Stimulated activated naive CD8-positive, alpha-beta T cell treated with anti-CD3 and anti-CD28 coated beads, Interleukin-15, Interleukin-2, amounts not matched to agents 100 ng/mL and 50 ng/mL, for 24 hours (primary cell): ENCODE data around the gene ACTL7B.
A peak's percentile ranks its signal among the peaks of the same experiment; 100 is the strongest.
"Not testable (repeated sequence)": the region's sequence is repeated elsewhere in the genome, so short reads cannot be mapped to it uniquely, and the experiment has no call there.

Source experiments
- H3K27ac Mint-ChIP-seq: one replicate; pipeline ENCODE4 v1.8.0; 2021; ENCODE audit warnings: mild to moderate bottlenecking, mixed read lengths
- H3K27me3 Mint-ChIP-seq: one replicate; pipeline ENCODE4 v1.8.0; 2021; ENCODE audit warnings: mixed read lengths
- H3K36me3 Mint-ChIP-seq: one replicate; pipeline ENCODE4 v1.8.0; 2021; ENCODE audit warnings: low read depth, mixed read lengths
- H3K4me1 Mint-ChIP-seq: one replicate; pipeline ENCODE4 v1.8.0; 2021; ENCODE audit warnings: low read depth, mixed read lengths
- H3K4me3 Mint-ChIP-seq: one replicate; pipeline ENCODE4 v1.8.0; 2021; ENCODE audit warnings: mild to moderate bottlenecking, mixed read lengths
- H3K9me3 Mint-ChIP-seq: one replicate; pipeline ENCODE4 v1.8.0; 2021; ENCODE audit warnings: mixed read lengths

The ACTL7B gene

DNA sequence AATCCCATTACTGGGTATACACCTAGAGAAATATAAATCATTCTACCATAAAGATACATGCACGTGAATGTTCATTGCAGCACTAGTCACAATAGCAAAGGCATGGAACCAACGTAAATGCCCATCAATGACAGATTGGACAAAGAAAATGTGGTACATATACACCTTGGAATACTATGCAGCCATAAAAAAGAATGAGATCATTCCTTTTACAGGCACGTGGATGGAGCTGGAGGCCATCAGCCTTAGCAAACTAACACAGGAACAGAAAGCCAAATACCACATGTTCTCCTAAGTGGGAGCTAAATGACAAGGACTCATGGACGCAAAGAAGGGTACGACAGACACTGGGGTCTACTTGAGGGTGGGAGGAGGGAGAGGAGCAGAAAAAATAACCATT lies 16.2 kb downstream of the ACTL7B start:
- not testable (repeated sequence) for H3K9me3 Mint-ChIP-seq, H3K27me3 Mint-ChIP-seq, H3K27ac Mint-ChIP-seq, H3K4me3 Mint-ChIP-seq, H3K36me3 Mint-ChIP-seq
- H3K4me1 Mint-ChIP-seq = peaks cover 28% of the 10 kb centered on the region

DNA sequence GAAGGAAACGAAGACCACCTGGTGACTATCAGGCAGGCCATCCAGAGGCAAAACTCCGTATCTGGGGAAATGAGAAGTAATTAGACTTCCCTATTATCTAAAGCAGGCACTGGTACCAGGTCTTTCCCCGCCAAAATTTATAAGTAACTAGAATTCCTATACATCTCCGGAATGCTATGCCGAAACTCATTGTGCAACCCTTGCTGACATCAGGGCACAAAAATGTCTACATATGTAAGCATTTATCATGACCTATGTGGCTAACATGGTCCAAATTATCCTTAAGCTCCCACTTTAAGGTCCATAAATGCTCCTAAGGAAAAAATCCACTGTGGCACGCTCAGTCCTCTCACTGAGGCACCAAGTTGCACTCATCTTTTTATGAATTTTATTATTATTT lies 17.8 kb downstream of the ACTL7B start:
- Mint-ChIP-seq H3K4me3 (no peak overlapping the region), H3K27ac (no peak overlapping the region)

DNA sequence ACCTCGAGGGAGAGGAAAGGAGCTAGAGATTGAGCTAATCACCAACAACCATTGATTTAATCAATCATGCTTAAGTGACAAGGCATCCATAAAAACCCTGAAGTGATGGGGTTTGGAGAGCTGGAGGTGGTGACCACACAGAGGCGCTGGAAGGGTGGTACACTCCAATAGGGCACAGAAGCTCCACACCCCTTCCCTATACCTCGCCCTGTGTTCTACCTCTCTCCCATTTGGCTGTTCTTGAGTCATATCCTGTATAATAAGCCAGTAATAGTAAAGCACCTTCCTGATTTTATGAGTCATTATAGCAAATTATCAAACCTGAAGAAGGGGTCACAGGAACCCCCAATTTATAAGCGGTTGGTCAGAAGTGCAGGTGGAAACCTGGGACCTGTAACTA lies 18.3 kb downstream of the ACTL7B start:
- Mint-ChIP-seq H3K4me1 (peaks cover 16% of the 10 kb centered on the region), H3K4me3 (no peak overlapping the region), H3K36me3 (no peaks in the 10 kb centered on the region), H3K9me3 (no peaks in the 10 kb centered on the region), H3K27me3 (no peaks in the 10 kb centered on the region), H3K27ac (no peak overlapping the region)

More for the DNA sequence above, 17.8 kb downstream of the ACTL7B start:
- Mint-ChIP-seq H3K9me3 (no peaks in the 10 kb centered on the region), H3K36me3 (no peaks in the 10 kb centered on the region), H3K27me3 (no peaks in the 10 kb centered on the region), H3K4me1 (peaks cover 21% of the 10 kb centered on the region)

DNA sequence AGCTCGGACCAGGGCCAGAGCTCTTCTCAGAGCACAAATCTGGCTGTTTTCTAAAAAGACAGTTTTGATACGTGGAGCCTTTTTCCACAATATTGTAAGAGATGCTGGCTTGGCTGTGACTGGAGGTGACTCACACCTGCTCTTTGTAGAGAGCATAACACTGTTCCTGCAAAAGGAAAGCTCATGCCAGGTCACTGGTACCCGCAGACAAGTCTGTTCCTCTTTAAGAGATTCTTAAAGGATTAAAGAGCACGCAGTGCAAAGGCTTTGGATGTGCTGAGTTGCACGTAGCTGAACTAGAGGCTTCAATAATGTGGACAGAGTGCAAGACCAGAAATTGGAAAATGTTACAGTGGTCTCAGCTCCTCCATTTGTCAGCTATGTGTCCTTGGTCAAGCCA lies 19.0 kb downstream of the ACTL7B start:
- Mint-ChIP-seq H3K27me3 (no peaks in the 10 kb centered on the region), H3K4me1 (peaks cover 11% of the 10 kb centered on the region), H3K36me3 (no peaks in the 10 kb centered on the region), H3K4me3 (no peak overlapping the region), H3K9me3 (no peaks in the 10 kb centered on the region), H3K27ac (no peak overlapping the region)

DNA sequence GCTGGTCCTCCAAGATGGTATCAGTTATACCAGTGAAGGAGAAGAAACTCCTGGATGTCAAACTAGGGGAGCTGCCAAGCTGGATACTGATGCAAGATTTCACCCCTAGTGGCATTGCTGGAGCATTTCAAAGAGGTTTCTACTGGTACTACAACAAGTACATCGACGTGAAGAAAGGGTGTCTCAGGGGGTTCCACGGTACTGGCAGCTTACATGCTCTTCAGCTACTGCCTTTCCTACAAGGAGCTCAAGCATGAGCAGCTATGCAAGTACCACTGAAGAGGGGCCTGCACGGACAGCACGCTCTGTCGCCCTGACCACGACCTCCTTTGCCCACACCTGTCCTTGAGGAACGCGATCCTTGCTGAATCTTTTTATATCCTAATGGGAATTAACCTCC lies 19.5 kb downstream of the ACTL7B start:
- Mint-ChIP-seq H3K27me3 (no peaks in the 10 kb centered on the region), H3K4me1 (peaks cover 11% of the 10 kb centered on the region), H3K4me3 (no peak overlapping the region)

DNA sequence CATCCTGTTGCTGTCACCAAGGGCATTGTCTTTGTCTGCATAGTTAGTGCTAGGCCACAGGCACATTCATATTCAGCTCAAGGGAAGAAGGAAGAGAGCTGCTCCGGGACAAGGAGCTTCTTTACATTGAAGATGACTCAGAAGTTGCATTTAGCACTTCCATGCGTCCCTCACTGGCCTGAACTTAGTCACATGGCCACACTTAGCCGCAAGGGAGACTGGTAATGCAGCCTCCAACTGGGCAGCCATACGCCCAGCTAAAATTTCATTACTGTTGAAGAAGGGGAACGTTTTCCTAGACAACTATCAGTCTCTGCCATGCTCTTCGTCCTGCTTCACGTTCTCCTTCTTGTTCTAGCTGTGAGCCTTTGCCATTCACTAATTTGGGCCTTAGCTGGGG lies 20.0 kb downstream of the ACTL7B start:
- H3K4me1 Mint-ChIP-seq = peaks cover 11% of the 10 kb centered on the region
- no peaks in the 10 kb centered on the region for H3K36me3 Mint-ChIP-seq
- H3K4me3 Mint-ChIP-seq = no peak overlapping the region
- H3K27me3 Mint-ChIP-seq = no peaks in the 10 kb centered on the region
- no peaks in the 10 kb centered on the region for H3K9me3 Mint-ChIP-seq
- no peak overlapping the region for H3K27ac Mint-ChIP-seq

More for the DNA sequence above, 19.5 kb downstream of the ACTL7B start:
- Mint-ChIP-seq H3K9me3 (no peaks in the 10 kb centered on the region), H3K27ac (no peak overlapping the region), H3K36me3 (no peaks in the 10 kb centered on the region)

DNA sequence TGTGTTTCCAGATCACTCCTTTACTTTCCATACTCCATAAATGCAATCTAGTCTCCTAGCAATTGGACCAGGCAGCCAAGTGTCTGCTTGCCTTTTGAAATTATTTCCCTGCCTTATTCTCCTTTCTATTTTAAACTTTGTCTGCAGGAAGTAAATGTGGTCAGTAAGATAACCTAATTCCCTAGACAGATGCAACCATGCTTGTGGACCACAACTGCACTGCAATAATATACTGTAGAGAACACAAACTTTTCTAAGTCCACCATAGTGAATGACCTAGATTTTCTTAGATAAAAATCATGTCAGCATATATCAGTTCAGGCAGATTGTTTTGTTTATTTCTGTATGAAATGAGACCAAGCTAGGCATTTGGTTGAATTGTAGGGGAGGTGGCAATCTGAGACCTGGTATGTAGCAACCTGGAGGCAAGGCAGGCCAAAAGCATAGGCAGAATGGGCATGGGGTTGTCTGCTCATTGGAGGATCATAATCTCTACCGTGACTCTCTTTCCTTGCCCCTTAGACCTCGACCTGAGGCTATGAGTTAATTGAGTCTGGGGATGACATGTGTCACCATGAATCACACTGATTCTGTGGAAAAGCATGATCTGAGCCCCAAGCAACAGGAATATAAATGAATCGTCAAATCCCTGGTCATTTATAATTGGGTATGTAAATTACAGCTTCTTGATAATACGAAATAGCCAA lies 20.7 kb downstream of the ACTL7B start:
- H3K4me3 Mint-ChIP-seq = no peak overlapping the region
- H3K4me1 Mint-ChIP-seq = peaks cover 11% of the 10 kb centered on the region
- H3K27me3 Mint-ChIP-seq = no peaks in the 10 kb centered on the region
- H3K36me3 Mint-ChIP-seq = no peaks in the 10 kb centered on the region
- no peaks in the 10 kb centered on the region for H3K9me3 Mint-ChIP-seq
- H3K27ac Mint-ChIP-seq = no peak overlapping the region

DNA sequence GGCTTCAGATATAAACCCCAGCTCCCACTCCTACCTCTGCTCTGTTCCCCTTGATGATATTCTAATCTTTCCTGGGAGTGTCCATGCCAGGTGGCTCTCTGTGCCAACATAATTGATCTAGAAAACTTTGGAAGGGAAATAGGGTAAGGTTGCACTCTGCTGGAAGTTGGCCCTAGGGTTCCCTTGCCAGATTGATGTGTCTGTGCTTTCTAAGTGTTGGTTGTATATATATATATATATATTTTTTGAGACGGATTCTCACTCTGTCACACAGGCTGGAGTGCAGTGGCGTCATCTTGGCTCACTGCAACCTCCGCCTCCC lies 23.6 kb downstream of the ACTL7B start:
- Mint-ChIP-seq H3K27ac (no peak overlapping the region), H3K27me3 (peaks cover 3% of the 10 kb centered on the region), H3K36me3 (no peaks in the 10 kb centered on the region), H3K9me3 (no peaks in the 10 kb centered on the region), H3K4me3 (no peak overlapping the region), H3K4me1 (peaks cover 11% of the 10 kb centered on the region)

DNA sequence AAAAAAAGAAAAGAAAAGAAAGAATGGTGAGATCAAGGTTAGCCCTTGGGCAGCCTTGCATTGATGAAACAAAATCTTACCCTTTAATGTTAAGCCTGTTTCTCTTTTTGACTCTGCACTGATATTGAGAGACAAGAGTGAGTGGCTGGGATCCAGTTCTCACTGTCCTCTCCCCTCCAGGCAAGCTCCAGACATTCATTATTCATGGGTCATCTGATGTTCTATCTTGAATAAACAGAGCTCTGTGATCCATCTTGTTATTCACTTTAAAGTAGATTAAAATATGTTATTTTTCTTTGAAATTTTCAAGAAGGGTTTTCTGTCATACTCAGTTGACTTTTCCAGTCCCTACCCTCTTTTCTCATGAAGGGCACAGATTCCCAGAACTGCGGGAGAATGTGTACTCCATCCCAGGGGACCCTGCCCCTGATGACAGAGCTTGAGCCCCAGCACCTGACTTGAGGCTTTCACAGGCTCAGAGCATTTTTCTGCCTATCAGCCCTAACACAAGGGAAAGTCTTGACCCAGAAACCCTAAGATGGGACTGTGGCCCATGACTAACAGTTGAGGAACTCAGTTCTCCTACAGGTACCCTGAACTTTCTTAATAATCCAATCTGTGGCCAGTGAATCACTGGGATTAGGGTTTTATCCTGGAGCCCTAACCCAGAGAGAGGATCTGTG lies 24.1 kb downstream of the ACTL7B start:
- peaks cover 4% of the 10 kb centered on the region for H3K27me3 Mint-ChIP-seq
- no peaks in the 10 kb centered on the region for H3K9me3 Mint-ChIP-seq
- H3K4me1 Mint-ChIP-seq = peaks cover 11% of the 10 kb centered on the region
- H3K4me3 Mint-ChIP-seq = no peak overlapping the region
- H3K36me3 Mint-ChIP-seq = no peaks in the 10 kb centered on the region
- no peak overlapping the region for H3K27ac Mint-ChIP-seq

DNA sequence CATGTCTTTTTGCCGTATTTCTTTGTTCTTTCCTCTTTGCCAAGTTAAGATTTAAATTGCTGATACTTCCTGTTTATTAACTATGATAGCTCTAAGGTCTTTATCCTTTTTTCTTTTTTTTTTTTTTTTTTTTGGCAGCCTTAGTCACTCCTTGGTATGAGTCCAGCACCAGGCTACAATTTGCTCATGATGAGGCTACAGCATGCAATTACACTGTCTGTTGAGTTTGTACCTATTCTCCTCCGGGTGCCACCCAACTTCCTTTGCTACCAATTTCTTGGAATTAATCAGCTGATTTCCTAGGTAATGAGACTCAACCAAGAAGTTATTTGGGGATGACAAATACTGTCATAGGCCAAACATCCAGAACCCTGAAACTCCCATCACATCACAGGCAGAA lies 25.5 kb downstream of the ACTL7B start:
- Mint-ChIP-seq H3K27ac (no peak overlapping the region), H3K36me3 (no peaks in the 10 kb centered on the region), H3K4me1 (peaks cover 6% of the 10 kb centered on the region), H3K9me3 (no peaks in the 10 kb centered on the region), H3K27me3 (peaks cover 14% of the 10 kb centered on the region), H3K4me3 (no peak overlapping the region)

DNA sequence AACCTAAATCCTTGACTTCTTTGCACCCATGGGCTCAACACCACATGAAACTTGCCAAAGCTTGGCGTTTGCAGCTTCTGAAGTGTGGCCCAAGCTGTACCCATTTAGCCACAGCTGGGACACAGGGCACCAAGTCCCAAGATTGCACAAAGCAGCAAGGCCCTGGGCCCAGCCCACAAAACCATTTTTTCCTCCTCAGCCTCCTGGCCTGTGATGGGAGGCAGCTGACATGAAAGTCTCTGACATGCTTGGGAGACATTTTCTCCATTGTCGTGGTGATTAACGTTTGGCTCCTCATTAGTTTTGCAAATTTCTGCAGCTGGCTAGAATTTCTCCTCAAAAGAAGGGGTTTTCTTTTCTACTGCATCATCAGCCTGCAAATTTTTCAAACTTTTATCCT lies 32.0 kb downstream of the ACTL7B start:
- H3K4me3 Mint-ChIP-seq = no peak overlapping the region
- H3K27me3 Mint-ChIP-seq = peaks cover 21% of the 10 kb centered on the region
- H3K9me3 Mint-ChIP-seq = peaks cover 27% of the 10 kb centered on the region
- H3K27ac Mint-ChIP-seq = no peak overlapping the region
- H3K36me3 Mint-ChIP-seq = no peaks in the 10 kb centered on the region
- H3K4me1 Mint-ChIP-seq = peaks cover 1% of the 10 kb centered on the region

DNA sequence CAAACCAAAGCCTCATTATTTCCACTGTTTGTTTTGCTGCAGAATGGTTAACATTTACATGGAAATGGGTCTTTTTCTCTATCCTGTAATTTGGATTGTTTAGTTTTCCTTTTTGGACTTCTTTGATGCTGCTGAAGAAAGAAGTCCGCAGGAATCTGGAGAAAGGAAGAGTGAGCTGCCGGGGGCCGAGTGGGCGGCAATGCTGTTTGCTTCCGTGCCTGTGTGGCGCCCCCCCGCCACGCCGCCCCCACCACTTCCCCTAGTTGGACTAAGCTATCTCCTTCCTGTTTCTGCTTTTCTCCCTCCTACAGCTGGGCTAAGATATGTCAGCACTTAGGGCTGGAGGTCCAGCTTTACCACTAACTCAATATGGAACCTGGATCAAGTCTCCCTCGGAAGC lies 39.7 kb downstream of the ACTL7B start:
- H3K27ac Mint-ChIP-seq = peak overlapping the region; percentile 46
- no peaks in the 10 kb centered on the region for H3K36me3 Mint-ChIP-seq
- H3K27me3 Mint-ChIP-seq = peaks cover 18% of the 10 kb centered on the region
- H3K4me1 Mint-ChIP-seq = peaks cover 17% of the 10 kb centered on the region
- no peaks in the 10 kb centered on the region for H3K9me3 Mint-ChIP-seq
- no peak overlapping the region for H3K4me3 Mint-ChIP-seq

DNA sequence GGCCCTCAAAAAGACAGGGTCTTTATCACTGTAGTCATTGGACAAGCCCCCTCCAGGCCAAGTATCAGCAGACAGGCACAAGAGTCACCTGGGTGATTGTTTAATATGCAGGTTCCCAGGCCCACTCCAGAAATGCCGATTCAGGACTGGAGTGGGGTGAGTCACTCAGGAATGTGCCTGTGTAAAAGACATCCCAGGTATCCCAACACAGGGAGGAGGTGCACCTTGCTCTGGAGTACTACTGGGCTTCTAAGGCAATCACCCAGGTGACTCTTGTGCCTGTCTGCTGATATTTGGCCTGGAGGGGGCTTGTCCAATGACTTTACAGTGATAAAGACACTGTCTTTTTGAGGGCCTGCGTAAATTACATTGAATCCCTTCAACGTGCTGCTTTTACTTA lies 40.6 kb downstream of the ACTL7B start:
- H3K4me3 Mint-ChIP-seq = no peak overlapping the region
- peaks cover 21% of the 10 kb centered on the region for H3K27me3 Mint-ChIP-seq
- no peaks in the 10 kb centered on the region for H3K36me3 Mint-ChIP-seq
- H3K4me1 Mint-ChIP-seq = peaks cover 17% of the 10 kb centered on the region
- H3K9me3 Mint-ChIP-seq = no peaks in the 10 kb centered on the region
- no peak overlapping the region for H3K27ac Mint-ChIP-seq

DNA sequence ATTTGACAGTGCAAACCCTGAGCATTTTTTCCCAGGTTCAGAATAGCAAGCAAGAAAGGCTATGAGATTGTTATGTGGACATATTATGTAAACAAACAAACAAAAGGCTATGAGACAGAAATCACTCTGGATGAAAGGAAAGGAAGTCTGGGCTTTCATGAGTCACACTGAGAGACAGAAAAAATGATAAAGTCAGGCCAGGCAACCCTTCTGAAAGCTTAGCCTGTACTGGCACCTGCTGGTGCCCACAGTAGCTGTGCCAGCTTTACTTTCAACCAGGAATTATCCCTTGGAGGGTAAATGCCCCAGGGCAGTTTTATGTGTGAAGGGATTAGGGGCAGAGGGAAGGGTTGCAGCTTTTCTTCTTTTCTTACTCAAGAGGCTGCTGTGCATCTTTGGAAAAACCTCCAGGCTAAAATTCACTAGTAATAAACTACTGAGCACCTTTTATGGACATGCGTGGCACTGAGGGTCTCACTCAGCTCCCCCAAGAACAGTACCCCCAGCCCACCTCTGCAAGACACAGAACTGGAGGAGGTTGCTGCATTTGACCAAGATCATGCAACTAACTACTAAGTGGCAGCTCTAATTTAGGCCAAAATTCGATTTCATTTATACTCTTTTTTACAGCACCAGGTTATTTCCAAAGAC lies 41.7 kb downstream of the ACTL7B start:
- Mint-ChIP-seq H3K4me3 (no peak overlapping the region), H3K27me3 (peaks cover 21% of the 10 kb centered on the region), H3K36me3 (no peaks in the 10 kb centered on the region), H3K9me3 (no peaks in the 10 kb centered on the region), H3K4me1 (peaks cover 17% of the 10 kb centered on the region), H3K27ac (no peak overlapping the region)

DNA sequence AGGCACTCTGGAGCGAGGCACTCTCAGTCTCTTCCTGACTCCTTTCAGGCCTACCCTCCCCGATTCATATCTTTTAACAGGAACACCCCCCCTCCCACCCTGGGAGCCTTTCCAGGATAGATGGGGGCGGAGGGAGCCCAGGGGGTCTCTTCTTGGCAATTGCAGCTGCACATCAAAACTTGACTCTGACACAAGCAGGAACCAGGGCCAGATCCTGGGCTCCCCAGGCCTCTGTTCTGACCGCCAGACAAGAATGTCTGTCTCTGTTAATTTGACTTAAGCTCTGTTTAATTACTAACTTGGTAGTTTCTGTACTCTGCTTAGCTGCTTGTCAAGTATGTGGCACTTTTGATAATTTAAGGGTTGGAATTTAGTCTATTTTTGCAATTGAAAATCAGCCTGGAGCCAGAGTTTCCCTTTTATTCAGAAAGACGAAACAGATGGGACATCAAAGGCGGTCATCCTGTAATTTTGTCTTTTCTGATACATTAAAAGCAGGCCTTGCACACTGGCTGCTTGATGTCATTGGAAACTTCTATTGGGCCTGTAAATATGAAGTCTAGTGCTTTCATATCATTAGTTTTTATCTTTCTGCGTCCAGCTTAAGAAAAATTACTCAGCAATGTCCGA lies 43.3 kb downstream of the ACTL7B start:
- no peaks in the 10 kb centered on the region for H3K9me3 Mint-ChIP-seq
- H3K27ac Mint-ChIP-seq = no peak overlapping the region
- H3K27me3 Mint-ChIP-seq = peaks cover 15% of the 10 kb centered on the region
- H3K36me3 Mint-ChIP-seq = no peaks in the 10 kb centered on the region
- peaks cover 12% of the 10 kb centered on the region for H3K4me1 Mint-ChIP-seq
- H3K4me3 Mint-ChIP-seq = no peak overlapping the region
